Raji (cell line): Measurements from ENCODE around the gene ADAMTSL3.

ENCODE experiments used
- POLR2A ChIP-seq: IDR thresholded peaks from 2 replicates; pipeline ENCODE4 v1.6.1; 2011; ENCODE audit warnings: low read depth, low read length, control low read depth; ENCODE audit not compliant: insufficient read depth

The ADAMTSL3 gene

GRCh38 chr15:83745771-83746170 is 91.8 kb downstream of the ADAMTSL3 start:
- TF ChIP-seq POLR2A: no peak

GRCh38 chr15:83746231-83746630 is 92.3 kb downstream of the ADAMTSL3 start:
- TF ChIP-seq POLR2A: no peak

GRCh38 chr15:83747050-83747717 is 93.3 kb downstream of the ADAMTSL3 start:
- no peak for TF ChIP-seq POLR2A

- no peak for TF ChIP-seq POLR2A
These were observed 93.8 kb downstream of the ADAMTSL3 start for GRCh38 chr15:83747718-83748110.

GRCh38 chr15:83753872-83754493 is 100.1 kb downstream of the ADAMTSL3 start:
- no peak for TF ChIP-seq POLR2A

GRCh38 chr15:83762367-83762766 is 108.4 kb downstream of the ADAMTSL3 start:
- TF ChIP-seq POLR2A: no peak

- no peak for TF ChIP-seq POLR2A
These were observed 110.4 kb downstream of the ADAMTSL3 start for GRCh38 chr15:83764201-83764838.

- TF ChIP-seq POLR2A: no peak
These were observed 112.4 kb downstream of the ADAMTSL3 start for GRCh38 chr15:83766339-83766738.

GRCh38 chr15:83767741-83768140 is 113.8 kb downstream of the ADAMTSL3 start:
- no peak for TF ChIP-seq POLR2A

GRCh38 chr15:83769411-83769999 is 115.6 kb downstream of the ADAMTSL3 start:
- TF ChIP-seq POLR2A: no peak

- no peak for TF ChIP-seq POLR2A
These were observed 121.8 kb downstream of the ADAMTSL3 start for GRCh38 chr15:83775738-83776137.

GRCh38 chr15:83776986-83777385 is 123.1 kb downstream of the ADAMTSL3 start:
- no peak for TF ChIP-seq POLR2A

- no peak for TF ChIP-seq POLR2A
These were observed 129.3 kb downstream of the ADAMTSL3 start for GRCh38 chr15:83783227-83783626.

- TF ChIP-seq POLR2A: no peak
These were observed 131.1 kb downstream of the ADAMTSL3 start for GRCh38 chr15:83784975-83785374.

GRCh38 chr15:83786336-83786735 is 132.4 kb downstream of the ADAMTSL3 start:
- no peak for TF ChIP-seq POLR2A

- no peak for TF ChIP-seq POLR2A
These were observed 139.1 kb downstream of the ADAMTSL3 start for GRCh38 chr15:83793069-83793468.
